Activated T-cell treated with anti-CD3 and anti-CD28 coated beads, Interleukin-2, amount 50 U/mL, for 48 hours (primary cell): Measurements from ENCODE around the gene OFD1.

ENCODE experiments used
- DNase-seq, 2 experiments: peaks; one replicate each; pipeline ENCODE4 v3.0.0-alpha.2; 2020

OFD1 gene

GRCh38 chrX:13797512-13797911 lies 63.0 kb downstream of the OFD1 start:
- no peak for DNase-seq

- no peak for DNase-seq
Observed at GRCh38 chrX:13798184-13798583, 63.6 kb downstream of the OFD1 start.

GRCh38 chrX:13803116-13803515 lies 68.6 kb downstream of the OFD1 start:
- no peak for DNase-seq

GRCh38 chrX:13805241-13805640 lies 70.7 kb downstream of the OFD1 start:
- no peak for DNase-seq

GRCh38 chrX:13808293-13808692 lies 73.7 kb downstream of the OFD1 start:
- no peak for DNase-seq

DNA sequence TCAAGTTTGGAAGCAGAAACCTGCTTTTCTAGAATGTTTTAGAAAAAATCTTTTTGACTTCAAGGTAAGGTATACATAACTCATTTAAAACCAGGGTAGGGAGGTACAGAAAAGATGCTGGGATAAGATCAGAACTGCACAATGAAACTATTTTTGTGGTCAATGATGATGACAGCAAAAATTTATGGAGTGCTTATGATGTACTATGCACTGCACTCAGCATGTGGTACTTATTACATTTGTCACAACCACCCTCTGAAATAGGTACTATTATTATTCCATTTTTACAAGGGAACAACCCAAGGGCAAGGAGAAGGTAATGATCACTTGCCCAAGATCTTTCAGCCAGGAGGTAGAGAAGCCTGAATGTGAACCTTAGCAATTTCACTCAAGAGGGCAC lies 74.3 kb downstream of the OFD1 start:
- no peak for DNase-seq

GRCh38 chrX:13815664-13816063 lies 81.1 kb downstream of the OFD1 start:
- no peak for DNase-seq

DNA sequence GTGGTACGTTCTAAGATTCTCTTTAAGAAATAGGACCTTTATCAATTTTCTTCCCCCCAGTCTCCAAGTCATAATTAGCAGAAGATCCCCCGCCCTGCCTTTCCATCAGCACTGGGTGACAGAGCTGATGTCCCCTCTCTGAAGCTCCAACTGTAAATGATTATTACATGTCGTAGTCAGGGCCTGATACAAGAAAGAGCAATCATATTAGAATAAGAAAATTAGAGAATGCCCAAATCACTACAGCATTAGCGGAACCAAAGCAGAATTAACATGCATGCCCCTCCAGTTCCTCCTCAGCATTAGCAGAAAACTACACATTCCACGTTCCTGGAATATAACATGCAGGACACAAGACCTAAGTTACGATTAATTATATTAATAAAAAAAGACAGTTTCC lies 81.6 kb downstream of the OFD1 start:
- no peak for DNase-seq

- DNase-seq = no peak
Observed at GRCh38 chrX:13816643-13817627, 82.4 kb downstream of the OFD1 start, which contains the start of gene GPM6B. Gene GPM6B (minus strand): TSS chrX:13817093. CDS start chrX:13816904, 189 bp downstream.
